ELF-1 (cell line): ENCODE measurements around the gene COL4A2.
"Not testable (repeated sequence)": the region's sequence is repeated elsewhere in the genome, so short reads cannot be mapped to it uniquely, and the experiment has no call there.

Source experiments
- DNase-seq: peaks from one replicate; pipeline ENCODE4 v3.0.0-alpha.2; 2016; ENCODE audit warnings: low read depth, low spot score

COL4A2 gene

DNA sequence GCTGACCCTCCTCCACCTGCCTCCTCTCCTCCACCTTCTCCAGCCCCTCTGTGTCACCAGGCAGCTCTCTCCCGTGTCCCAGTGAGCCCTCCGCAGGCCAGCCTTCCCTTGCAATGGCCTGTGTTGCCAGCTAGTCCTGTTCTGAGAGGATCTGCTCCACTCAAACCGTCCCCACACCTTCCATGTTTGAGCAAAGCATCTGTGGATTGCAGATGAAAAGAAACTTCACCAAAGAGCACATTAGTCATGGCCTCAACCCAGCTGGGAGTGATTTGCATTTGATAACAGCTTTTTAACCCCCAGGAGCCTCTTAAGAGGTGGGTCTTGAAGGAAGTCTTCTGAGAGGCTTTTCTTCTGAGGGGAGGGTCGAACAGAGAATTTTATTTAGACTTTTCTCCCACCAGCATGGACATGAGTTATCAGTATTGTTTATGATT is 72.8 kb downstream of the COL4A2 start:
- peak; percentile 73 for DNase-seq

DNA sequence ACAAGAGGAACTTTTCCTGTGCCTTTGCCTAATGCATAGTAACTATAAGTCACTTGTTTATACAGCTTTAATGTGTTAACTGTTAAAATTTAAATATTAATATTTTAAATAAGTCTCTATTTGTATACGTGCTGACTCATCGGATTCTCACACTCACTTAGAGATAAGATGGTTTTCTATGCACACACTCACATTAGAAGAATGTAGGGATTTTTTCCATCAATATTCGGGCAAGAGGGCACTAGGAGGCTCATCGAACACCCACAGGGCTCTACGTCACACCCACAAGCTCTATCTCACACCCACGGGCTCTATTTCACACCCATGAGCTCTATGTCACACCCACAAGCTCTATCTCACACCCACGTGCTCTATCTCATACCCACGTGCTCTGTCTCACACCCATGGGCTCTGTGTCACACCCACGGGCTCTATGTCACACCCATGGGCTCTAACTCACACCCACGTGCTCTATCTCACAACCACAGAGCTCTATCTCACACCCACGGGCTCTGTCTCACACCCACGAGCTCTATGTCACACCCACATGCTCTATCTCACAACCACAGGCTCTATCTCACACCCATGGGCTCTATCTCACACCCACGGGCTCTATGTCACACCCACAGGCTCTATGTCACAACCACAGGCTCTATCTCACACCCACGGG is 73.4 kb downstream of the COL4A2 start:
- no peak for DNase-seq

DNA sequence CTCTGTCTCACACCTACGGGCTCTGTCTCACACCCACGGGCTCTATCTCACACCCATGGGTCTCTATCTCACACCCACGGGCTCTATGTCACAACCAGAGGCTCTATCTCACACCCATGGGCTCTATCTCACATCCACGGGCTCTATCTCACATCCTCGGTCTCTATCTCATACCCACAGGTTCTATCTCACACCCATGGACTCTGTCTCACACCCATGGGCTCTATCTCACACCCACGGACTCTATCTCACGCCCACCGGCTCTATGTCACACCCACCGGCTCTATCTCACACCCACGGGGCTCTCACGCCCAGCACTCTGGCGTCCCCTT is 73.9 kb downstream of the COL4A2 start:
- no peak for DNase-seq

DNA sequence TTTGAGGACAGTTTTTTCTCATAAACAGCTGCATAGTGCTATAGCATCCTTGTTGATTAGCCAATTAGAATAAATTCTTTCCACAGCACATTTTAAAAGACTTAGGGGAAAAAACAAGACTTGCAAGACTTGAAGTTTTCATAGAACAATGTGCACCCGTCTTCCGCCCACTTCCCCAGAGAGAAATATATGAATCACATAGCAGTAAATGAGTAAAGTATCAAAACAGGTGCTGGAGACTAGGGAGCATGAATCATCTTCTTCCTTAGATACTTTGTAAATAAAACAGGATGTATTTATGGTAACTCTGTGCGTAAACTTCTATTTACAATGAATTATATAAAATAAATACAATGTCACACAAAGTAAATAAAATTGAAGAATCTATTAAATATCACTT is 75.1 kb downstream of the COL4A2 start:
- no peak for DNase-seq

DNA sequence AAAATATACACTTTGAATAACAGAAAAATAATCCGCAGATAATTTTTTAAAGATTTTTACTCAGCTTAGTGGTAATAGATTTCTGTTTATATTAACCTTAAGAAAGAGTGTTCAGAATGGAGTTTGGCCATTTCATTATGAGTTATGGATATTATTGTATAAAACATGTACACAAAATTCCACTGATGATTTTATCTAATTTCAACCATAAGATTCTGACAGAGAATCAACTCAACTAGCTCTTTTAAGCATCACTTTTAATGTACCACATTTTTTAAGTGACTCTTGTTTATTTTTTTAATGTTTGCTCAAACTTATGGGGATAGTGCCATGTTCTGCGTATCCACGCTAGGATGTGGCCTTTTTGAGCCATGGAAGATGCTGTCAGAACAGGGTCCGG is 75.7 kb downstream of the COL4A2 start:
- no peak for DNase-seq

DNA sequence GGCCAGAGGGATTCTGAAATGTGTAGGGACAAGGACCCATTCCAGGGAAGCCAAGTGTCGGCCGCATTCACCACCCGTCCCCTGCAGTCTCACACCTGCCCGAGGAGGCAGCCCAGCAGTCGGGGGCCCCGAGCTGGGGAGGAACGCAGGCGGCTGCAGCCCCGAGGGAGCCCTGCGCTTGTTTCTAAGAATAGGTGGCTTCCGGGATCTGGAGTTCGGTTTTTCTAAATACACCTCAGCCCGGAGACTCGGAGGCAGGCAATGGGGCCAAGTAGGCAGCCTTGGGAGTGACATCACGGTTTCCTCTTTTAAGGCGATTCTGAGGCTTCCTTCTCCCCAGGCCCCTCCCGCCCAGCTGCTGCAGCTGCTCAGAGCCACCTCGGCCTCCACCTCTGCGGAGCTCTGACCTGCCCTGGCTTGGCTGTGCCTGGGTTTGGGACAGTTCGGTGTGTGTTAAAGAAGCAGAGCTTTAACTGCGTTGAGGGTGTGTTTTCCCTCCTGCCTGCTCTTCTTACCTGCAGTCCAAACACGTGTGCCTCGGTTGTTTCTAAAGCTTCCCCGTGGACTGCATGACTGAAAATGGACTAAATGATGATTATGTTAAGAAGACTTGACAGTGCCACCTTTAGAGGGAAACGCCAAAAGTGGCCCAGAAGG is 80.5 kb downstream of the COL4A2 start:
- peak; percentile 85 for DNase-seq

DNA sequence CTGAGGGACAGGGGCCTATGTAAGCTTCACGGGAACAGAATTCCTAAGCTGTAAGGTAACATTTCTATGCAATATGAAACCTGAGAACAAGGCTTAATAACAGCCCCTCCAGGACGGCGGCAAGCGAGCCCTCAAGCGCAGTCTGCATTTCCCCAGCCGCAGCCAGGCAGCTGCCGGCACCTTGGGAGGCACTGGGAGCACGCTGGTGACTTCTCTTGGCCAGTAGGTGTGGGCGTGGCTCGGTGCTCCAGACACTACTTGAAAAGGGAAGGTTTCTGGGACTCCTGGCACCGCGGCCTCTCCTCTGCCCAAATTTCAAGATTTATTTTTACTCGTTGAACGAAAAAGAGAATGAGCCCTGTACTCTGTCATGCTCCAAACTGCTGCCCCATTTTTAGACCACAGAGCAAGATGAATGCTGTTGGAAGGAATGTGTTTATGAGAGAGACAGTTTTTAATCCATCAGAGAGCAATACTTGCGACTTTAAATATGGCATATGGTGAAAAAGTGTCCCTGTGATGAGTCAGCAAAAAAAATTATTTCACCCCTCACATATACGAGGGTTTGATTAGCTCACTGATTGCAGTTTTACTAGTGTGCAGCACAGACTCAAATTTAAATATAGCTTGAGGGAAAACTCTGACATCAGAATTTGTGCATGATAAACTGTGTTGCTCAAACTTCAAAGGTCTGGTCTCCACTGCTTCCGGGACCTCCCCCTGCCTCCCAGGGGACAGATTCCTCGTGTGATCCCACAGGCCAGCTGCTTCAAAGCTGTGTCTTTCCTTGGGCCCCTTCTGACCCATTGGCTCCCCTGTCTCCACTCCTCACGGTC is 81.2 kb downstream of the COL4A2 start:
- peak; percentile 86 for DNase-seq

DNA sequence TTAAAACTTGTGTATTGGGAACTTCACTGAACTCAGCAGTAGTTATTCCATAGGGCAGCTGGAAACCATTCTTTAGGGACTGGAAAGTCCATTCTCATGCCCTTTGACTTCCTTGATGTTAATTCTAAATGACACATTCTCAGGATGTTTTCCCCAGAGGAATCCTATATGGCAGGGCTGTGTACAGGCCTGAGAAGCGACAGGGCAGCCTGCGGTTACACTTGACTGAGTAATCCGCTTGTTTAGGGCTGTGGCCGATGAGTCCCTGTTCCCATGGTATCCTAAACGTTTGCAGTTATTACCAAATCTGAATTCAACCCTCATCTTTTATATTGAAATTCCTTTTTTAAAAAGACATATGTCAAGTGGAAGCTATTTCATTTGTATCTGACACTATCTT is 83.5 kb downstream of the COL4A2 start:
- no peak for DNase-seq

DNA sequence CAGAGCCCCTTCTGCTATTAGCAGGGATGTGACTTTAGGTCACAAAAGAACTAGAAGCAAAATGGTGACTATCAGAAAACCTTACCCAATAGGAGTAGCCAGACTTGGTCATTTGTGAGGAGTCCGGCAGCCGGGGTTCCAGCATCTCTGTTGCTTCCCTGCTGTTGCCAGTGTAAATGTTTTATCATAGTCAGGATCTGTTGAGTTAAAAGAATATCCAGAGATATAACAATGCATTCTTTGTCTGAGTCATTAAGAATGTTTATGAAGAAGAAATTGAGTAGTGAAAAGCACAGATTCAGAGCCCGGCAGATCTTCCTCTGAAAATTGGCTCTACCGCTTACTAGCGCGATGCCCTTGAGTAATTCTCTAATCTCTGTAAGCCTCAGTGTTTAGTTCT is 84.2 kb downstream of the COL4A2 start:
- no peak for DNase-seq

DNA sequence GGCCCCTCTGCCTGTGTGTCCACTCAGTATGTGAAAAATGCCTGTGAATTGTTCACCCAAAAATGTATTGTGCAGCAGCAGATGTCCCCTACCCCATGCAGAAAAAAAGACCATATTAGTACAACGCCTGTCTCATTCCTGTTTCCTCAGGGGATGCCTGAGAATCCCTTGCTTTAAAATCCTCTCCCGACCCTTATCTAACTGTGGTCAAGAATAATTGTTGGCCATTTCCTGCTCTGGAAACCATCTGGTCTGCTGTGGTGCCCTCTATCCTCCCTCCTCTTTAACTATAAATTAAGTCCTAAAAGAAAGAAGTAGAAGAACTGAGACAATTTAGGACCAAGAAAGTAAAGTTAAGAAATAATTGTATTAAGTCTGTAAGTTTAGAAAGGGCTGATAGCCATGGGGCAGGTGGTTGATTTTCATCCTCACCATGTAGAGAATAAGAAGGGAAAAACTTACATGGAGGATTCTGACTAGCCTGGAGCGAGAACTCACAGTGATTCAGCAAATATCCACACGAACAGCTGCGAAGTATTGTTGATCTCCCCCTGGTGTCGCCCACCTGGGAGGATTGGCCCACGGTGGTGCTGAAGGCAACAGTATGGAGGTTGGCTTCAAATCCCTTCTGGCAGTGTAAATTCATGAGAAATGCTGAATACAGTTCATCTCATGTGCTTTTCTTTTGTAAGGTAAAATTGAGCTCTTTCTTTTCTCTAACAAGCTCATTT is 85.6 kb downstream of the COL4A2 start:
- DNase-seq: peak; percentile 25

DNA sequence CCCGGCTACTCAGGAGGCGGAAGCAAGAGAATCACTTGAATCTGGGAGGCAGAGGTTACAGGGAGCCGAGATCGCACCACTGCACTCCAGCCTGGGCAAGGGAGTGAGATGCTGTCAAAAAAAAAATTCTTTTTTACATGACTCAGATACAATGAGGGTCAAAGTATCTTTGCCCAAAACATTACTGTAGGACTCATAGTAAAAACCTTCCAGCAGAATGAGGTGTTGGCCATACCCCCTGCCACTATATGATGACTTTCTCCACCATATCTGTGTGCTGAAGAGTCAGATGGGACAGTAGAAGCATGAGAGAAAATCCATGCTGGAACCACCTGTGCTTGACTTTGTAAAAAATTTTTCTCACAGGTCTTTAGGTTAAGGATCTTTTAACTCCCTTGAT is 86.7 kb downstream of the COL4A2 start:
- DNase-seq: no peak

DNA sequence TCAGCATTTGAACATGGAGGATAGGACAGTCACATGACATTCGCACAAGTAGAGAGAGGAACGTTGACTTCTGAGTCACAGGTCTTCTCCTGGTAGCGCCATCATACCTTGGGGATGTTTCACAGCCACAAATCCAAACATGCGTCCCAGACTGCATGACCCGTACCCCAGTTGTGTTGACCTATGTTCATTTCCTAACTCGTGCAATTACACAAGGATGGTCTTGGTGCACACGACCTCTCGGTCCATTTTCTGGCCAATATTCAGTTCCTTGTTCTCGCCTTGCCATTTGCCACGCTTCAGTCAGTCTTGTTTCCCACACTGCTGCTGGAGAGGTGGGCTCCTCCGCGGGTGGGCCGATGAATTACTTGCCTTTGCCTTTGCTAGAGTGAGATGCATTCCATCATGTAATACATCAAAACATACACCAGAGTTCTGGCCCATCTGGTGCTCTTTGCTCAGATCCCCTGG is 87.3 kb downstream of the COL4A2 start:
- no peak for DNase-seq

DNA sequence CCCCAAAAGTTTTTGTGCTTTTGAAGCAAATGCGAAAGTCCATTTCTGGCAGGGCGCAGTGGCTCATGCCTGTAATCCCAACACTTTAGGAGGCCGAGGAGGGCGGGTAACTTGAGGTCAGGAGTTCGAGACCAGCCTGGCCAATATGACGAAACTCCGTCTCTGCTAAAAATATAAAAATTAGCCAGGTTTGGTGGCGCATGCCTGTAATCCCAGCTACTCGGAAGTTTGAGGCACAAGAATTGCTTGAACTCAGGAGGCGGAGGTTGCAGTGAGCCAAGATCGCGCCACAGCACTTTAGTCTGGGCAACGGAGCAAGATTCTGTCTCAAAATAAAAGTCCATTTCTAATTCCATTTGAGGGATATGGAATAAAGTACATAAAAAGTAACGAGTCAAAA is 88.5 kb downstream of the COL4A2 start:
- DNase-seq: not testable (repeated sequence)

DNA sequence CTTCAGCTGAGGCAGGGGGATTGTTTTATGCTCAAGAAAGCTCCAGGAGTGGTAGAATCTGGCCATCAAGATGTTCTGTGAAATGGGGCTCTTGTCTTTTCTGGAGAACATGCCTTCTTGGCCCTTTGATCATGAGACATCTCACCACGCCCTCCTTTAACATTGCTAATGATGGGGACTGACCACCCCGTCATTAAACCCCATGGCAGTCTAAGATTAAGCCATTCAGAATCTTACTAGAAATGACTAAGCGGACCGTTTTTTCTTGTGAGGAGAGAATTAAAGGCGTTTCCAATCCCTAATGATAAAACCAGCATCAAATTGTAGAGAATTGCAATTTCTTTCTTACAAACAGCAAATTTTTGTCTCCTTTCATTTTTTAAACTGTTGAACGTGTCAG is 89.4 kb downstream of the COL4A2 start:
- no peak for DNase-seq

DNA sequence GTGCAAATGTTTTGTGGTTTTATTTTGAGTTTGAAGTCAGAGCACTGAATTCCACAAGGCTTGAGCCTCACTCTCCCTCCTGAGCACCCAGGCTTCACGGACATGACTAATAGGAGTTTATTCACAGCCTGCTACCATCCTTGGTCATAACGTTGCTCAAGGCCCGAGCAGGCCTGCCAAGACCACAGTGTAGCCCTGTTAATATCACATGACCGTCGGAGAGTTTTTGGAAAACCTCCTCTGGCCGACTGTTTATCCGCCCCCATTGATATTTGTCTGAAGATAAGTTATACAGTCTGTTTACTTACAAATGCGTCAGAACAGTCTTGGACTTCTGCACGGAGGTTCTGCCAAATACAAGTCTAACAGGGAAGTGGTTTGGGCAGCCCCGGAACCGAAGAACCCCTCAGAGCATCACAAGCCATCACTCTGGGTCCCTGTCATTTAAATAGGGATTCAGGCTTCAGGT is 89.9 kb downstream of the COL4A2 start:
- no peak for DNase-seq

DNA sequence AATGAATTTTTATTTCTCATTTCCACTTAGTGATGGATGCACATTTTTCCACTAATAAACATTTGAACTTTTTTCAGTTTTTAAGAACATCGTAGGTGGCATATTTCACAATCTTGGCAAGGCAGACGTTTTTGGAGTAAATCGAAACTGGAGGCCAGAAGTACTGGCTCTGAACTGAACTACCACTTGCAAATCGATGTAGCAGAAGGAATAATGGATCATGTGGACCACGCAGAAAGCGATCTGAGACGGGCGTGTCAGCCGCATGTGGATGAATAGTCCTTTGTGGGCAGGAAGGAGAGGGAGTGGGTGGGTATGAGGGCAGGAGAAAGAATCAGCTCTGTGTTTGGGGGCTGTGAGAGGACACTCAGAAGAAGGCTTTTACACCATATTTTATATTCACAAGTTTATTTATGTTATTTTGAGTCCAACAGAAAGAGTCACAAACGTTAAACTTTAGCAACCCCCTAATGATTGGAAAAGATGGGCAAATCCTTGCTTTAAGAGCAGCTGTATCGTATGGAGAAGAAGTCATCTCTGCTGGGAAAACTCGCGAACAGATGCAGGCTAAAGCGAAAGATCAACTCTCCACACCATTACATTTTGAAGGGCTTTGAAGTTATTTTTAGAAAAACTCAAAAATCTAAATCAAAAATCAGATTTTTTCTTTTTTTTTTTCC is 90.5 kb downstream of the COL4A2 start:
- DNase-seq: no peak

DNA sequence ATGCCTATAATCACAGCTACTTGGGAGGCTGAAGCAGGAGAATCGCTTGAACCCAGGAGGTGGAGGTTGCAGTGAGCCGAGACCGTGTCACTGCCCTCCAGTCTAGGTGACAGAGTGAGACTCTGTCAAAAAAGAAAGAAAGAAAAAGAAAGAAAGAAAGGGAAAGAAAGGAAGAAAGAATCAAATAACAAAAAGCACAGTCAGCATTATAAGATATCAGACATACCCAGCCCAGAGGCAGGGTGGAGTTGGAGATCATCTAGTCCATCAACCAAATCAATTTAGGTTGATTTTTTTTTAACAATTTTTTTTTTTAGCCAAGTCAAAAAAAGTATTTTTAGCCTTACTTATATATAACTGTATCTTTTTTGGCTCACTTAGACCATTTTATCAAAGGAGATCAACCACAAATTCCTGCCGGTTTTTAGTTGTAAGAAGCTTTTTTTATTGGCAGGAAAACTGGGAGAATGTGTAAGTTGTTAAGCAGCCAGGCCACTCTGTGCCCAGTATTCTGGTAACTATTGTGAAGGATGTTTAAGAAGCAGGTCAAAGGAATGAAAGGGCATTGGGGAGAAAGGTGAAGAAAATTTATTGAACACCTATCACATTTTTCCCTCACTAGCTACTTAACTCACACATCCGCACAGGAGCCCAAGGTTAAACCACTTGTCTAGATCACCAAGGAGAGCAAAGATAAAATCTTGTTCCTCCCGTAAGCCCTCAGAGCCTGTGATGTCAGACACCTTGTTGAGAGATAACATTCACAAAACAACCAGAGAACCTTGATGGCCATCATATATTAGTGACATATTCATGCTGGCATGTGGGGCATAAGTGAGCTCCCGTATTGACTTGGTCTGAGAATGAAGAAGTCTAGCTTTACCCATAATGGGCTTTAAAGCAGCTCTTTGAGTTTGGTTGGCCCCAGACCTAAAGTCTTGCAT is 91.8 kb downstream of the COL4A2 start:
- no peak for DNase-seq

DNA sequence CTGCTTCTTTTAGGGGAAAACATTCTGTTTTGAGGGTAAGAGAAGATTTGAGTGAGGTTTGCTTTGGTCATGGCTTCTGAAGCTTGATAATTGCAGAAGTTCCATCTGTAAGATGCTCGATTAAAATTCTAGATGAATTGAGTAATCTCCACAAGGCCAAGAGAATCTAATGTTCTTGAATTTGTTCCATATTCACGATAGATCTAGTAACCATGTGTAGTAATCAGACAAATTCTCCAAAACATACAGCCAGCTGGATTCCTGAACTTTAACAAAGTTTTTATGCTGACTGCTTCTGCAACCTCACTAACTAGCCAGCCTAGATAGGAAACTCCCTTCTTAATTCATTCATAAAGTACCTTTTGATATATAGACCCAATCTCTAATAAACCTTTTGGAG is 92.7 kb downstream of the COL4A2 start:
- DNase-seq: no peak

DNA sequence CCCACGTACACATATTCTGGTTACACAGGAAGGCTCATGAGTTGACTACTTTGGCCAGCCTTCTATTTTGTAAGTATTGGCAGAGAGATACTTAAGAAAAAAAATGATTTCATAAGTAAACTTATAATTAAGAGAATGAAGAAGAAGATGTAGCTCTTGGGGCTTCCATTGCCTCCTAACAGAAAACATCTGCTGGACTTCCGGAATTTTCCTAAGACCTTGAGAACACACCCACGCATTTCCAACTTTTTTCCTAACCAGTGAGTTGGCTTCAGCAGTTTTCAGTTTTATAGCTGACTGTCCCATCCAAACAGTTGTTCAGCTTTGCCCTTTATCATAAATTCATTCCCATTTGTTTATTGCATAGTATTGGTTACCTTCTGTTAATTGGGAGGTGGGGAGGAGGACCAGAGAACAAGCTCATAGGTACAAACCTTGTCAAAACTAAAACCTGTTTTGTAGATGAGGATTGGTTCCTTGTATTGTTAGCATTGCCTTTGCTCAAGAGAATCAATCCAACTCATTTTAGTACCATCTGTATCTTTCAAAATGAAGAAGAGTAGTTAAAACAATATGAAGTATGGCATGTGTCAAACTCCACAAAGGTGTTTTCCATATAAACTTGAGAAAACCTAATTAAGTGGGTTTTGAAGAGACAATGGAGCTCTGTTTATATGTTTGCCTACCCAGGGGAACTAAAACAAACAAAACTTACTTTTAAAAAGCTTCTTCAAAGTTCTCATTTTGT is 93.9 kb downstream of the COL4A2 start:
- DNase-seq: no peak
